HG02571 (cell line): ENCODE measurements around the gene BMI1.

Experiments
- ATAC-seq: cut with Tn5 transposase; IDR thresholded peaks from one replicate; pipeline ENCODE4 v1.9.1; 2021; ENCODE audit warnings: mild to moderate bottlenecking, moderate library complexity; ENCODE audit not compliant: unreplicated experiment

Gene BMI1

GRCh38 chr10:22319547-22319979, 1.3 kb upstream of the BMI1 start:
- ATAC-seq, result no peak

DNA sequence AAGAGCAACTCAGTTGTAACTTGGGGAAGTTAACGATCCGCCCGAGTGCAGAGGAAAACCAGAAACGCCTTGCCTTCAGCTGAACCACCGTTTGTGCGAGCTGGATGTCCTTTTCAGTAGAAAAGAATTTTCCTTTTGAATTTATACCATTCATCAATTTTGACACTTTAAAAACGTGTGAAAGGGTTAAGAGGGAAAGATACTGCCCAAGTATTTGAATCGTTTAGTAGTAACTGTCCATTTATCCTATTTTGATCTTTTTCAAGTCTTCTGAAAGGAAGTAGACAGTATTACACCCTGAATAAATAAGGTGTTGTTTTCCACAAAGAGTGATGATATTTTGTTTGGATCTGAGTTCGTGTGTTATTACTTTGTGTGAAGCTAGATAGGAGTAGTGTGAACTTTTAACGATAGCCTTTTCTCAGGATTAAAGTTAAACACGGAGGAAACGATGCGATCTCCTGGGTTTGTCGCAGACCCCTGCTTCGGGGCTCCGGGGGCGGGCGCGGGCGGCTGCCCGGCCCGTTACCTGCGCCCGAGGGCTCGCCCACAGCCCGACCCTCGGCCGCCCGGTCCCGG, 830 bp upstream of the BMI1 start:
- no peak for ATAC-seq

- ATAC-seq, result peak; percentile 21
Observed at GRCh38 chr10:22321156-22321923, 441 bp downstream of the BMI1 start.

GRCh38 chr10:22321924-22322640, 1.2 kb downstream of the BMI1 start:
- ATAC-seq, result no peak

GRCh38 chr10:22322641-22323160, 1.8 kb downstream of the BMI1 start:
- no peak for ATAC-seq

- no peak for ATAC-seq
Observed at GRCh38 chr10:22323538-22324305, 2.8 kb downstream of the BMI1 start.

- ATAC-seq, result no peak
Observed at GRCh38 chr10:22324413-22324812, 3.5 kb downstream of the BMI1 start.

GRCh38 chr10:22324893-22325271, 4.0 kb downstream of the BMI1 start:
- ATAC-seq, result no peak

- ATAC-seq, result peak; percentile 46
Observed at GRCh38 chr10:22325272-22326144, 4.6 kb downstream of the BMI1 start.

DNA sequence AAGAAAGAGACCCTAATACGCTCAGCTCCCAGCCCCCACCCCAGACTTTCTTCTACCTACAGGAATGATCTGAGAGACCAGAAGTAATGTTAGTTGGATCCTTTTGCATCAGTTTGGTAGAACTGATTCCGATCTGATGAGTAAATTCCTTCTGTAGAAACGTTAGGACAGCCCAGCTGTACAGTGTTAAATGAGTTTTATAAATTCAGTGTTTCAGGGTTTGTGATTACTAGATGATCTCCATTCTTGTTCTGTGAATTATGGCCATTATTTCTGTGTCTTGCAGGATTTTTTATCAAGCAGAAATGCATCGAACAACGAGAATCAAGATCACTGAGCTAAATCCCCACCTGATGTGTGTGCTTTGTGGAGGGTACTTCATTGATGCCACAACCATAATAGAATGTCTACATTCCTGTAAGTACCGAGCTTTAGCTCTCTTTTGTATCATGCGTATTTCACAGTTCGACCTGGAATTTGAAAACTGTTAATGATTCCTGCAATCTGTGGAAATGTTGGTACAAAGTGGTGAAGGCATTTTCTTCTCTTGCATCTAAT, 5.3 kb downstream of the BMI1 start:
- no peak for ATAC-seq

GRCh38 chr10:22329150-22329549, 8.3 kb downstream of the BMI1 start:
- ATAC-seq, result no peak

DNA sequence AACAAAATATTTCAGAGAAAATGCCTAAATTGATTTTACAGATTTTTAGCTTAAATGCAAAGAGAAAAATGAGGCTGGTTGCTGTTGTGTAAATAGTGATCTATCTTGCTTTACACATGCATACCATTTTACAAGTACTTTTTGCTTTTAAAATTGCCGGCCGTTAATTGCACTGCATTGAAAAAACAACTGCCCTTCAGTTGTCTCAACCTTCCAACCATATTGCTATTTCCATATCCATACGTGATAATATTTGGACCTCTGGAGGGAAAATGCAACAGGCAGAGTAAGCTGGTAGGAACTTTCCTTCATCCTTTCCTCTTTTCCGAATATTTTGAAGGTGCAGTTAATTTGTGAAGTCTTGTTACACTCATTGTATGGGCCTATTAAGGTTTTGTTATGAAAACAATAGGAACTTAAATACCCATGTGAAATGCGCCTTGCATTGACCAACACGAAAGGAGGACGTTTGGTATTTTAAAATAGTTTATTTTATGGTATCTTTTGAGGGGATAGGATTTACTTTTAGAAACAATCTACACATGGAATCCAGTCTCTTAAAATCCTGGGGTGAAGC, 11.3 kb downstream of the BMI1 start:
- ATAC-seq, result no peak

GRCh38 chr10:22333167-22333974, 12.5 kb downstream of the BMI1 start:
- ATAC-seq, result no peak

- no peak for ATAC-seq
Observed at GRCh38 chr10:22333975-22334282, 13.0 kb downstream of the BMI1 start.

DNA sequence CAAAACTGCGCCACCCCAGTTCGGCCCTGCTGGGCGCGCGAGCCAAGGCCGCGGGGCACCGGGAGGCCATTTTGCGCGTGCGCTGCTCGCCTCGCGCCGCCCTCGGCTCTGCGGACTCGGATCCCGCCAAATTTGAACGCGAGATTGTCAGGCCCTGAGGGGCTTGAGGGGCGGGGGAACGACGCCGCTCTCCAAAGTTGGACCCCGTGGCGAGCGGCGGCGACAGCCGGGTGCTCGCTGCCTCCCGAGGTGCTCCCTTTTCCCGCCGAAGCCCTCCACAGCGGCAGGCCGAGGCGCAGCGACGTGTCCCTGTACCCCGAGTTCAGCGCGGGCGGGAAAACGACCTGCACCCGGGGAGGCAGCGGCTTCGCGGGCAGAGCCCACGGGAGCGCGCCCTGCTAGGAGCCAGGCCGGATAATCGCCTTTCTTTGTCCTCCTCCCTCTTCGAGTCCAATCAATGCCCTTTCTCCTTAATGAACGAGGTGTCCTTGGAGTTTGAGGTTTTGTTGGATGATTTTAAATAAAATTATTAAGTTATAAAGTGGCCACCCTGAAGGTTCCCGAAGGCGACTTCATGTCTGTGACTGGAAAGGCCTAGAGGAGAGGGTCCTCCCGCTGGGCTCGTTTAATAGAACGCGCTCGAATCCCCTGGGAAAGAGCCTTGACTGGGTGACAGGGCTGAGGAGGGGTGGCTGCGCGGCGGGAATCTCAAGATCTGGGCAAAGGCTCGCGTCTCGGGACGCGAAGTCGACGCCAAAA, 13.7 kb downstream of the BMI1 start:
- no peak for ATAC-seq

- ATAC-seq, result peak; percentile 39
Observed at GRCh38 chr10:22335173-22335933, 14.5 kb downstream of the BMI1 start.

DNA sequence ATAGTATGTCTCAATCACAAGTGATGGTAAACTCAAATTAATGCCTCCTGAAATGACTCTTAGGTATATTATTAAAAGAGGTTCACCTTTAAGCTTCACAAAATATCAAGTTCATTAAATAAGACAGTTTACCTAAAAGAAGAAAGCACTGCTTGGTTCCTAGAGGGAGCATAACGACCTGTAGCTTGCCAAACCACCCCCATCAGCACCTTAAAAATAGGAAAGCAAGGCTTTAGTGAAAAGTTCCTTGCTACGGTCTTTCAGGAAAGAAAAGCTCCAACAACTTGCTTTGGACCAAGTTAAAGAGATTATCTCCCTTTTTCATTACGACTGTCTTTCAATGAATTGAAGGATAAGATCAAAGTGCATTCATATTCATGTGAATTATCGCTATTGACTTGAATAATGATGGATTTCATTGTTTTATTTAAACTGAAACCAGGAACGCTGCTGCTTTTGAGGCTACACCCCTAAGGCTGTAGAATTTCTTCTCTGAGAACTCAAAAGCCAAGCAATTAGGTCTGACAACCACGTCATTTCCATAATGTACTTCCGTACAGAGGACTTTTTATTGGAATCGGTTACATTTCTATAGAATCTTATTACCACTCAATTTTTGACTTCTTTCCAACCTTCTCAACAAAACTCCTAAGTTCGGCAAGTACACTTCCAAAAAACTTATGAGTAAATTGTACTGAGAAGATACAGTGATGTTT, 17.4 kb downstream of the BMI1 start:
- ATAC-seq, result no peak
